ENCODE data around the gene ABLIM2. TPM values are rescaled to one million over a fixed set of nuclear protein-coding genes. Genes with fewer than 3 reads are reported as not detected.

ABLIM2 gene
- polyA plus RNA-seq, 3 donors: 0.21 TPM; not detected in 2

GRCh38 chr4:8181119-8181518, 22.5 kb upstream of the ABLIM2 start:
- no peaks in the 10 kb centered on the region for H4K20me1 ChIP-seq (ENCODE audit: insufficient read depth, low read length)
- H3K27ac ChIP-seq (ENCODE audit: low read depth in 1 of 2, low read length in 2 of 2): no peak overlapping the region
- no peak overlapping the region for H3K4me3 ChIP-seq (replicated peaks in 1 of 3; ENCODE audit: low read depth in 2 of 3, low read length in 3 of 3)
- H3K79me2 ChIP-seq (ENCODE audit: insufficient read depth, low read length): no peaks in the 10 kb centered on the region
- no peak overlapping the region for H3K9ac ChIP-seq (ENCODE audit: insufficient read depth, low read length, poor library complexity, severe bottlenecking)
- Mint-ChIP-seq H3K4me3 (no peak overlapping the region), H3K27me3 (ENCODE audit: low read depth in 3 of 3) (peaks cover 0 to 6% (median 5%) of the 10 kb centered on the region in 3 donors), H3K9me3 (peaks cover 0 to 2% (median 0%) of the 10 kb centered on the region in 7 donors), H3K36me3 (no peaks in the 10 kb centered on the region), H3K27ac (no peak overlapping the region), H3K4me1 (peaks cover 4% of the 10 kb centered on the region)
- H3K4me2 ChIP-seq (replicated peaks; ENCODE audit: extremely low read depth, low read length, poor library complexity, severe bottlenecking): no peak overlapping the region
- no peaks in the 10 kb centered on the region for H3K27me3 ChIP-seq (ENCODE audit: control insufficient read depth in 2 of 2, insufficient read depth in 2 of 2, low read length in 2 of 2)
- H3K9me3 ChIP-seq (replicated peaks in 1 of 2; ENCODE audit: control insufficient read depth in 1 of 2, insufficient read depth in 1 of 2, low read length in 2 of 2): no peaks in the 10 kb centered on the region
- H3K36me3 ChIP-seq (replicated peaks in 1 of 2; ENCODE audit: control insufficient read depth in 1 of 2, insufficient read depth in 2 of 2, low read length in 2 of 2): no peaks in the 10 kb centered on the region
- WGBS (ENCODE audit: insufficient coverage): 100% methylated on average over 3 of the region's 6 CpGs
- TF ChIP-seq CTCF (IDR thresholded peaks at IDR 0.05): no peak
- no peaks in the 10 kb centered on the region for H3K4me1 ChIP-seq (ENCODE audit: control insufficient read depth in 1 of 2, insufficient read depth in 2 of 2, low read length in 2 of 2)
- no peak for DNase-seq
- intact Hi-C loops (cut with micrococcal nuclease): no loop called here
- H2AFZ ChIP-seq (ENCODE audit: insufficient read depth, low read depth, low read length, poor library complexity, severe bottlenecking): no peak overlapping the region

- WGBS (ENCODE audit: insufficient coverage): 96% methylated on average over 5 of the region's 8 CpGs
- Mint-ChIP-seq H3K4me3 (no peak overlapping the region), H3K27me3 (ENCODE audit: low read depth in 3 of 3) (peaks cover 0 to 6% (median 5%) of the 10 kb centered on the region in 3 donors), H3K36me3 (no peaks in the 10 kb centered on the region), H3K4me1 (peaks cover 4% of the 10 kb centered on the region), H3K9me3 (no peaks in the 10 kb centered on the region), H3K27ac (no peak overlapping the region)
- no peak overlapping the region for H3K4me3 ChIP-seq (replicated peaks in 1 of 3; ENCODE audit: low read depth in 2 of 3, low read length in 3 of 3)
- no peak overlapping the region for H3K9ac ChIP-seq (ENCODE audit: insufficient read depth, low read length, poor library complexity, severe bottlenecking)
- DNase-seq: no peak
- no peaks in the 10 kb centered on the region for H3K79me2 ChIP-seq (ENCODE audit: insufficient read depth, low read length)
- no peaks in the 10 kb centered on the region for H3K4me1 ChIP-seq (ENCODE audit: control insufficient read depth in 1 of 2, insufficient read depth in 2 of 2, low read length in 2 of 2)
- H3K27me3 ChIP-seq (ENCODE audit: control insufficient read depth in 2 of 2, insufficient read depth in 2 of 2, low read length in 2 of 2): no peaks in the 10 kb centered on the region
- no peak for TF ChIP-seq CTCF (IDR thresholded peaks at IDR 0.05)
- no peak overlapping the region for H2AFZ ChIP-seq (ENCODE audit: insufficient read depth, low read depth, low read length, poor library complexity, severe bottlenecking)
- H3K27ac ChIP-seq (ENCODE audit: low read depth in 1 of 2, low read length in 2 of 2): no peak overlapping the region
- H4K20me1 ChIP-seq (ENCODE audit: insufficient read depth, low read length): no peaks in the 10 kb centered on the region
- no peaks in the 10 kb centered on the region for H3K9me3 ChIP-seq (replicated peaks in 1 of 2; ENCODE audit: control insufficient read depth in 1 of 2, insufficient read depth in 1 of 2, low read length in 2 of 2)
- no peaks in the 10 kb centered on the region for H3K36me3 ChIP-seq (replicated peaks in 1 of 2; ENCODE audit: control insufficient read depth in 1 of 2, insufficient read depth in 2 of 2, low read length in 2 of 2)
- intact Hi-C loops (cut with micrococcal nuclease): no loop called here
- H3K4me2 ChIP-seq (replicated peaks; ENCODE audit: extremely low read depth, low read length, poor library complexity, severe bottlenecking): no peak overlapping the region
Measured at GRCh38 chr4:8180310-8181093, 21.9 kb upstream of the ABLIM2 start.
